ENCODE measurements around the gene B4GALT5. TPM values are rescaled to one million over a fixed set of nuclear protein-coding genes. Genes with fewer than 3 reads are reported as not detected.
A peak's percentile ranks its signal among the peaks of the same experiment; 100 is the strongest.

B4GALT5 gene
- total RNA-seq, 3 donors from 2014 or later: 16.8 to 33.8 (median 22.1) TPM

DNA sequence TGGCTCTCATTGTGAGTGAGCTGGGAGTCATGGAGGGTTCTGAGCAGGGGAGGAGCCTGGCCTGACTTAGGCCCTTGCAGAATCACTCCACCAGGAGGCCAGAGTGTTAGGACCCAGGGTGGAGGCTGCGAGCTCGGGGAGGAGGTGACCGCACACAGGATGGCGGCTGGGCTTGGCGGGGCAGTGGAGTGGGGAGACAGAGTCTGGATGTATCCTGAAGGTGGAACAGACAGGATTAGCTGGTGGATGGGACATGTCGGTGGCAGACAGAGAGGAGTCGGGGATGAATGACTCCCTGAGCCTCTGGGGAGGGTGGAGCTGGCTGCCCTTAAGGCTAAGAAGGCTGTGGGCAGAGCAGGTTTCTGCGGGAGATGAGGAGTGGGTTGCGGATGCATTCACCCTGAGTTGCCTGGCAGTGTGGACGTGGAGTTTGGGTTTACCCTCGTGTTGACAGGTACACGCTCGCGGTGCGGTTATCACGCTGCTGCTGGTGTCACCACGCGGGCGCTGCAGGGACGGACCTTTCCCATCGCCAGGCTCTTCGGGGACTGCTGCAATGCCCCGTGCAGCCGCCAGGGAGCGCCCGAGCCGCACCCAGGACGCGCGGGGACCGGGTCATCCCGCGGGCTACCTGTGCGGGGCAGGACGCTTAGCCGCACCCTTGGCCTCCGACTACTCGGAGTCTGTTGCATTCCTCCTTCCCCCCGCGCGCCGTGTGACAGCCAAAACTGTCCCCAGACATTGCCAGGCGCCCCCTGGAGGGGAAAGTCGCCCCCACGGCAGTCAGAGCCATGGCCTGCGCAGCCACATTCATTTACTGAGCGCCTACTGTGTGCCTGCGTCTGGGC lies 102.8 kb downstream of the B4GALT5 start:
- peak overlapping the region in 2 of 3 donors; percentile 5 to 32 for H3K4me3 ChIP-seq
- TF ChIP-seq POLR2AphosphoS5 (IDR thresholded peaks at IDR 0.05) (peak in 2 of 3 donors; percentile 28 to 57), POLR2A (IDR thresholded peaks at IDR 0.05) (no peak)
- TF ChIP-seq, protein P1, sequence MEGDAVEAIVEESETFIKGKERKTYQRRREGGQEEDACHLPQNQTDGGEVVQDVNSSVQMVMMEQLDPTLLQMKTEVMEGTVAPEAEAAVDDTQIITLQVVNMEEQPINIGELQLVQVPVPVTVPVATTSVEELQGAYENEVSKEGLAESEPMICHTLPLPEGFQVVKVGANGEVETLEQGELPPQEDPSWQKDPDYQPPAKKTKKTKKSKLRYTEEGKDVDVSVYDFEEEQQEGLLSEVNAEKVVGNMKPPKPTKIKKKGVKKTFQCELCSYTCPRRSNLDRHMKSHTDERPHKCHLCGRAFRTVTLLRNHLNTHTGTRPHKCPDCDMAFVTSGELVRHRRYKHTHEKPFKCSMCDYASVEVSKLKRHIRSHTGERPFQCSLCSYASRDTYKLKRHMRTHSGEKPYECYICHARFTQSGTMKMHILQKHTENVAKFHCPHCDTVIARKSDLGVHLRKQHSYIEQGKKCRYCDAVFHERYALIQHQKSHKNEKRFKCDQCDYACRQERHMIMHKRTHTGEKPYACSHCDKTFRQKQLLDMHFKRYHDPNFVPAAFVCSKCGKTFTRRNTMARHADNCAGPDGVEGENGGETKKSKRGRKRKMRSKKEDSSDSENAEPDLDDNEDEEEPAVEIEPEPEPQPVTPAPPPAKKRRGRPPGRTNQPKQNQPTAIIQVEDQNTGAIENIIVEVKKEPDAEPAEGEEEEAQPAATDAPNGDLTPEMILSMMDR (IDR thresholded peaks at IDR 0.05): peak; percentile 92 to 100 (median 99)

DNA sequence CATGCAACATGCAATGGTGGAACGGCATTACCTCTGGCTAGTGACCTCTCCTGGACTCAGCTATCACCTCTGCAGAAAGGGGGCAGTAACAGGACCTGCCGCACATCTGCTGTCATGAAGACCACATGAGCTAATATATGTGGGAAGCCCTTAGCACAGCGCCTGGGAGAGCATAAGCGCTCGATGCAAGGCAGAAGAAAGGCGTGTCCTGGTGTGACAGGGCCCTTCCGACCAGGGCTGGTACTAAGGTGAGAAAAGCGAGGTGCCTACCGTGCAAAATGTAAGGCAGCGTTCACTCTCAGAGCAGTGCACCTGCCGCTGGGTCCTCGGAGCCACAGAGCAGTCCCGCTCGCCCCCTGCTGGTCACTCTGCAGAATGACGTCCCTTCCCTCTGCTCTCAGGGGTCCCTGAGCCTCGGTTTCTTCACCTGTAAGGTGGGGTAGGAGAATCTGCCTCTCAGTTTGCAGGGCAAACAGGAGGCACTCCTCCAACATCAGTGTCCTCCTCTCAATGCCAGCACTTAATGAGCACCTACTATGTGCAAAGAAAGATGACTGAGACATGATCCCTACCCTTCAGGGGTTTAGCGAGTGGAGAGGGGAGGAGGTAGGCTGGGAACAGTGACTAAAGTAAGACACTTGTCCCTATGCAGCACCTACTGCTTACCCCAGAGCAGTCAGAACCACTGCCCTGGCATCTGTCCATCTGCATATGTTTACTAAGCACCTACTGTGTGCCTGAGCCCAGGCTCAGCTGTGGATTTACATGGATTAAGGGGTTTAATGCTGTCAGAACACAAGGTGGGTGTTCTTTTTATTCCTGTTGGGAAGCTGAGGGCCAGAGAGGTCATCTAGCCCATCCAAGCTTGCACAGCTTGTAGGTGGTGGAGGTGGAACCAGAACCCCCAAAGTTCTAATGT lies 104.7 kb downstream of the B4GALT5 start:
- Histone ChIP-seq H3K9me3 (no peaks in the 10 kb centered on the region), H3K27me3 (no peaks in the 10 kb centered on the region), H3K27ac (no peak overlapping the region), H3K36me3 (no peaks in the 10 kb centered on the region), H3K4me1 (no peaks in the 10 kb centered on the region), H3K4me3 (no peak overlapping the region)
- DNase-seq (ENCODE audit: low spot score in 2 of 2): peak in 1 of 2 donors; percentile 79
- TF ChIP-seq POLR2AphosphoS5 (IDR thresholded peaks at IDR 0.05) (peak in 2 of 3 donors; percentile 7 to 22), POLR2A (IDR thresholded peaks at IDR 0.05) (no peak)
- TF ChIP-seq, protein P1 (IDR thresholded peaks at IDR 0.05): peak; percentile 91 to 98 (median 97)
- intact Hi-C loops (cut with DNase I; ENCODE audit: low total_unique reads): loop anchor here (10.0 kb wide), 1 partner anchor 64 kb away; no protein-coding TSS in a partner anchor

More for the DNA sequence above, 102.8 kb downstream of the B4GALT5 start:
- Histone ChIP-seq H3K36me3 (no peaks in the 10 kb centered on the region), H3K27ac (no peak overlapping the region), H3K9me3 (no peaks in the 10 kb centered on the region), H3K27me3 (no peaks in the 10 kb centered on the region), H3K4me1 (no peaks in the 10 kb centered on the region)
- intact Hi-C loops (cut with DNase I; ENCODE audit: low total_unique reads): no loop called here
- DNase-seq (ENCODE audit: low spot score in 2 of 2): peak; percentile 63 to 79

DNA sequence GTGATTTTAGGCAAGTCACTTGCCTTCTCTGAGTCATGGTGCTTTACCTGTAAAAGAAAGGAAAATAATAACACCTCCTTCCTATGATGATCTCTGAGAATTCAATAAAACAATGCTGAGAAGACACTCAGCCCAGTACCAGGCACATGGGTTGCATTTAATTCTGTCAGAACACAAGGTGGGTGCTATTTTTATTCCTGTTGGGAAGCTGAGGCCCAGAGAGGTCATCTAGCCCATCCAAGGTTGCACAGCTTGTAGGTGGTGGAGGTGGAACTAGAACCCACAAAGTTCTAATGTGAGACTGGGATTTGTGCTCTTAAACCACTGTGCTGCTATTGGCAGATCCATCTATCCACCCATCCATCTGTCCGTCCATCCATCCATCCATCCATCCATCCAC lies 106.1 kb downstream of the B4GALT5 start:
- Histone ChIP-seq H3K27me3 (no peaks in the 10 kb centered on the region), H3K4me1 (no peaks in the 10 kb centered on the region), H3K36me3 (no peaks in the 10 kb centered on the region), H3K9me3 (no peaks in the 10 kb centered on the region), H3K27ac (no peak overlapping the region), H3K4me3 (no peak overlapping the region)
- intact Hi-C loops (cut with DNase I; ENCODE audit: low total_unique reads): loop anchor here (10.0 kb wide), 1 partner anchor 63 kb away; no protein-coding TSS in a partner anchor
- TF ChIP-seq, protein P1 (IDR thresholded peaks at IDR 0.05): no peak
- TF ChIP-seq POLR2AphosphoS5 (IDR thresholded peaks at IDR 0.05) (no peak), POLR2A (IDR thresholded peaks at IDR 0.05) (no peak)
- DNase-seq (ENCODE audit: low spot score in 2 of 2): no peak

DNA sequence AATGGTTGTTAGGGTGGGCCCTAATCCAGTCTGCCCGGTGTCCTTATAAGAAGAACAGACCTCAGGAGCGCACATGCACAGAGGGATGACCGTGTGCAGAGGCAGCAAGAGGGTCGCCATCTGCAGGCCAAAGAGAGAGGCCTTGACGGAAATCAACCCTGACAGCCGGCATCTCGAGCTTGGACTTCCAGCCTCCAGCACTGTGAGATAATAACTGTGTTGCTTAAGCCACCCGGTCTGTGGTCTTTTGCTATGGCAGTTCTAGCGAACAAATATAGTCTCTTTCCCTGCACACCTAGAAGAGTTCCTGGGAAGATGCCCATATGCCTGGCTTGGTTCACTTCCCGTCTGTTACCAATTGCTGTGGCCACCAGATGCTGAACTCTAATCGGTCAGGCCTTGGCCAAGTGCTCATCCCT lies 110.5 kb downstream of the B4GALT5 start:
- no peaks in the 10 kb centered on the region for H3K36me3 ChIP-seq
- H3K4me3 ChIP-seq: no peak overlapping the region
- peak overlapping the region in 1 of 2 donors; percentile 55 for H3K27ac ChIP-seq
- no peaks in the 10 kb centered on the region for H3K27me3 ChIP-seq
- H3K4me1 ChIP-seq: no peaks in the 10 kb centered on the region
- DNase-seq (ENCODE audit: low spot score in 2 of 2): no peak
- H3K9me3 ChIP-seq: no peaks in the 10 kb centered on the region
- intact Hi-C loops (cut with DNase I; ENCODE audit: low total_unique reads): loop anchor here (10.0 kb wide), 1 partner anchor 58 kb away; no protein-coding TSS in a partner anchor
- TF ChIP-seq POLR2AphosphoS5 (IDR thresholded peaks at IDR 0.05) (no peak), POLR2A (IDR thresholded peaks at IDR 0.05) (no peak)

Measured in breast epithelium (tissue), 4 donors.